Stimulated activated naive CD8-positive, alpha-beta T cell treated with anti-CD3 and anti-CD28 coated beads, Interleukin-15, Interleukin-2, amounts not matched to agents 100 ng/mL and 50 ng/mL, for 24 hours (primary cell): ENCODE measurements around the gene OR2C1.

ENCODE experiments used
- H3K27ac Mint-ChIP-seq: one replicate; pipeline ENCODE4 v1.8.0; 2021; ENCODE audit warnings: mild to moderate bottlenecking, mixed read lengths
- H3K27me3 Mint-ChIP-seq: one replicate; pipeline ENCODE4 v1.8.0; 2021; ENCODE audit warnings: mixed read lengths
- H3K36me3 Mint-ChIP-seq: one replicate; pipeline ENCODE4 v1.8.0; 2021; ENCODE audit warnings: low read depth, mixed read lengths
- H3K4me1 Mint-ChIP-seq: one replicate; pipeline ENCODE4 v1.8.0; 2021; ENCODE audit warnings: low read depth, mixed read lengths
- H3K4me3 Mint-ChIP-seq: one replicate; pipeline ENCODE4 v1.8.0; 2021; ENCODE audit warnings: mild to moderate bottlenecking, mixed read lengths
- H3K9me3 Mint-ChIP-seq: one replicate; pipeline ENCODE4 v1.8.0; 2021; ENCODE audit warnings: mixed read lengths

Gene OR2C1

GRCh38 chr16:3355589-3355988 lies at the start of gene OR2C1:
Gene OR2C1 (plus strand): TSS chr16:3355889. CDS start chr16:3355941, 52 bp downstream.
- no peak within 1 kb of the TSS for H3K27ac Mint-ChIP-seq

GRCh38 chr16:3306078-3306477 lies 49.6 kb upstream of the OR2C1 start:
- Mint-ChIP-seq H3K9me3 (peaks cover 22% of the 10 kb centered on the region), H3K27me3 (no peaks in the 10 kb centered on the region), H3K4me1 (peaks cover 16% of the 10 kb centered on the region), H3K4me3 (peak overlapping the region; percentile 78), H3K36me3 (peaks cover 71% of the 10 kb centered on the region), H3K27ac (peak overlapping the region; percentile 76)

More at GRCh38 chr16:3355589-3355988, at the start of gene OR2C1:
- Mint-ChIP-seq H3K36me3 (no peaks in the 10 kb centered on the region), H3K9me3 (peaks cover 3% of the 10 kb centered on the region), H3K4me3 (no peak within 1 kb of the TSS), H3K4me1 (no peaks in the 10 kb centered on the region), H3K27me3 (peaks cover 11% of the 10 kb centered on the region)

- Mint-ChIP-seq H3K36me3 (peaks cover 94% of the 10 kb centered on the region), H3K27ac (no peak overlapping the region), H3K27me3 (no peaks in the 10 kb centered on the region), H3K4me1 (peaks cover 4% of the 10 kb centered on the region), H3K9me3 (peaks cover 51% of the 10 kb centered on the region), H3K4me3 (no peak overlapping the region)
Observed at GRCh38 chr16:3311496-3311895, 44.2 kb upstream of the OR2C1 start.

GRCh38 chr16:3317315-3317999 lies 38.2 kb upstream of the OR2C1 start:
- H3K27ac Mint-ChIP-seq = no peak overlapping the region
- no peaks in the 10 kb centered on the region for H3K27me3 Mint-ChIP-seq
- H3K36me3 Mint-ChIP-seq = peaks cover 82% of the 10 kb centered on the region
- H3K9me3 Mint-ChIP-seq = peaks cover 73% of the 10 kb centered on the region
- H3K4me1 Mint-ChIP-seq = no peaks in the 10 kb centered on the region
- H3K4me3 Mint-ChIP-seq = no peak overlapping the region

- H3K27me3 Mint-ChIP-seq = no peaks in the 10 kb centered on the region
- H3K9me3 Mint-ChIP-seq = peaks cover 43% of the 10 kb centered on the region
- no peak overlapping the region for H3K27ac Mint-ChIP-seq
- H3K4me3 Mint-ChIP-seq = no peak overlapping the region
- H3K36me3 Mint-ChIP-seq = peaks cover 38% of the 10 kb centered on the region
- no peaks in the 10 kb centered on the region for H3K4me1 Mint-ChIP-seq
Observed at GRCh38 chr16:3321816-3322215, 33.9 kb upstream of the OR2C1 start.

GRCh38 chr16:3327514-3327913 lies 28.2 kb upstream of the OR2C1 start:
- no peaks in the 10 kb centered on the region for H3K4me1 Mint-ChIP-seq
- H3K27me3 Mint-ChIP-seq = no peaks in the 10 kb centered on the region
- peaks cover 19% of the 10 kb centered on the region for H3K9me3 Mint-ChIP-seq
- H3K36me3 Mint-ChIP-seq = no peaks in the 10 kb centered on the region
- H3K27ac Mint-ChIP-seq = no peak overlapping the region
- no peak overlapping the region for H3K4me3 Mint-ChIP-seq

- Mint-ChIP-seq H3K4me1 (no peaks in the 10 kb centered on the region), H3K27ac (no peak overlapping the region), H3K27me3 (no peaks in the 10 kb centered on the region), H3K36me3 (no peaks in the 10 kb centered on the region), H3K9me3 (peaks cover 19% of the 10 kb centered on the region), H3K4me3 (no peak overlapping the region)
Observed at GRCh38 chr16:3328104-3328503, 27.6 kb upstream of the OR2C1 start.

- Mint-ChIP-seq H3K4me1 (no peaks in the 10 kb centered on the region), H3K36me3 (no peaks in the 10 kb centered on the region), H3K9me3 (peaks cover 19% of the 10 kb centered on the region)
Observed at GRCh38 chr16:3328643-3329042, 27.0 kb upstream of the OR2C1 start.

GRCh38 chr16:3346041-3346440 lies 9.6 kb upstream of the OR2C1 start:
- Mint-ChIP-seq H3K27ac (no peak overlapping the region), H3K36me3 (no peaks in the 10 kb centered on the region), H3K27me3 (no peaks in the 10 kb centered on the region), H3K4me1 (no peaks in the 10 kb centered on the region), H3K4me3 (no peak overlapping the region), H3K9me3 (no peaks in the 10 kb centered on the region)

More at GRCh38 chr16:3328643-3329042, 27.0 kb upstream of the OR2C1 start:
- H3K27ac Mint-ChIP-seq = no peak overlapping the region
- no peak overlapping the region for H3K4me3 Mint-ChIP-seq
- no peaks in the 10 kb centered on the region for H3K27me3 Mint-ChIP-seq

GRCh38 chr16:3347586-3347985 lies 8.1 kb upstream of the OR2C1 start:
- no peaks in the 10 kb centered on the region for H3K27me3 Mint-ChIP-seq
- H3K36me3 Mint-ChIP-seq = no peaks in the 10 kb centered on the region
- H3K4me1 Mint-ChIP-seq = no peaks in the 10 kb centered on the region
- no peak overlapping the region for H3K4me3 Mint-ChIP-seq
- H3K9me3 Mint-ChIP-seq = no peaks in the 10 kb centered on the region
- H3K27ac Mint-ChIP-seq = no peak overlapping the region

- no peaks in the 10 kb centered on the region for H3K27me3 Mint-ChIP-seq
- no peak overlapping the region for H3K27ac Mint-ChIP-seq
- H3K4me3 Mint-ChIP-seq = no peak overlapping the region
- no peaks in the 10 kb centered on the region for H3K9me3 Mint-ChIP-seq
- no peaks in the 10 kb centered on the region for H3K36me3 Mint-ChIP-seq
- H3K4me1 Mint-ChIP-seq = no peaks in the 10 kb centered on the region
Observed at GRCh38 chr16:3348547-3349167, 7.0 kb upstream of the OR2C1 start.

GRCh38 chr16:3349175-3349574 lies 6.5 kb upstream of the OR2C1 start:
- no peak overlapping the region for H3K27ac Mint-ChIP-seq
- H3K36me3 Mint-ChIP-seq = no peaks in the 10 kb centered on the region
- no peaks in the 10 kb centered on the region for H3K27me3 Mint-ChIP-seq
- H3K4me1 Mint-ChIP-seq = no peaks in the 10 kb centered on the region
- H3K4me3 Mint-ChIP-seq = no peak overlapping the region
- H3K9me3 Mint-ChIP-seq = no peaks in the 10 kb centered on the region

GRCh38 chr16:3356118-3356517 lies 429 bp downstream of the OR2C1 start:
- Mint-ChIP-seq H3K36me3 (no peaks in the 10 kb centered on the region), H3K27me3 (peaks cover 16% of the 10 kb centered on the region), H3K27ac (no peak overlapping the region), H3K4me1 (no peaks in the 10 kb centered on the region), H3K9me3 (peaks cover 3% of the 10 kb centered on the region), H3K4me3 (no peak overlapping the region)

GRCh38 chr16:3358871-3359270 lies 3.2 kb downstream of the OR2C1 start:
- no peak overlapping the region for H3K4me3 Mint-ChIP-seq
- peaks cover 3% of the 10 kb centered on the region for H3K36me3 Mint-ChIP-seq
- peaks cover 32% of the 10 kb centered on the region for H3K27me3 Mint-ChIP-seq
- peaks cover 9% of the 10 kb centered on the region for H3K9me3 Mint-ChIP-seq
- H3K4me1 Mint-ChIP-seq = no peaks in the 10 kb centered on the region
- H3K27ac Mint-ChIP-seq = no peak overlapping the region

GRCh38 chr16:3362931-3363330 lies 7.2 kb downstream of the OR2C1 start:
- peaks cover 14% of the 10 kb centered on the region for H3K4me1 Mint-ChIP-seq
- H3K4me3 Mint-ChIP-seq = no peak overlapping the region
- peaks cover 12% of the 10 kb centered on the region for H3K9me3 Mint-ChIP-seq
- H3K27ac Mint-ChIP-seq = no peak overlapping the region
- peaks cover 32% of the 10 kb centered on the region for H3K27me3 Mint-ChIP-seq
- H3K36me3 Mint-ChIP-seq = peaks cover 16% of the 10 kb centered on the region

GRCh38 chr16:3363793-3364192 lies 8.1 kb downstream of the OR2C1 start:
- no peak overlapping the region for H3K27ac Mint-ChIP-seq
- peaks cover 29% of the 10 kb centered on the region for H3K27me3 Mint-ChIP-seq
- H3K36me3 Mint-ChIP-seq = peaks cover 16% of the 10 kb centered on the region
- H3K4me1 Mint-ChIP-seq = peaks cover 14% of the 10 kb centered on the region
- no peak overlapping the region for H3K4me3 Mint-ChIP-seq
- H3K9me3 Mint-ChIP-seq = peaks cover 12% of the 10 kb centered on the region
